Measurements from ENCODE around the gene TUBGCP6.

The TUBGCP6 gene

GRCh38 chr22:50244420-50245213 is at the start of gene TUBGCP6:
TSS of gene TUBGCP6 (minus strand) at chr22:50245023. CDS start at chr22:50244459, 564 bp downstream.
- peak; percentile 89 for DNase-seq

GRCh38 chr22:50294319-50294656 is 49.5 kb upstream of the TUBGCP6 start:
- DNase-seq, result no peak

GRCh38 chr22:50293441-50294318 is 48.9 kb upstream of the TUBGCP6 start:
- DNase-seq, result peak; percentile 78

- DNase-seq, result no peak
Measured at GRCh38 chr22:50292643-50293440, 48.0 kb upstream of the TUBGCP6 start.

GRCh38 chr22:50289942-50290630 is 45.3 kb upstream of the TUBGCP6 start:
- DNase-seq, result no peak

- DNase-seq, result no peak
Measured at GRCh38 chr22:50289151-50289941, 44.5 kb upstream of the TUBGCP6 start.

- DNase-seq, result no peak
Measured at GRCh38 chr22:50287731-50288130, 42.9 kb upstream of the TUBGCP6 start.

- no peak for DNase-seq
Measured at GRCh38 chr22:50286701-50287318, 42.0 kb upstream of the TUBGCP6 start.

GRCh38 chr22:50286275-50286674 is 41.5 kb upstream of the TUBGCP6 start:
- no peak for DNase-seq

- no peak for DNase-seq
Measured at GRCh38 chr22:50285568-50286229, 40.9 kb upstream of the TUBGCP6 start.

- DNase-seq, result no peak
Measured at GRCh38 chr22:50284479-50284878, 39.7 kb upstream of the TUBGCP6 start.

- no peak for DNase-seq
Measured at GRCh38 chr22:50283821-50284220, 39.0 kb upstream of the TUBGCP6 start.

GRCh38 chr22:50282361-50283155 is 37.7 kb upstream of the TUBGCP6 start:
- DNase-seq, result peak; percentile 62

GRCh38 chr22:50281957-50282356 is 37.1 kb upstream of the TUBGCP6 start:
- no peak for DNase-seq

- DNase-seq, result no peak
Measured at GRCh38 chr22:50281384-50281760, 36.5 kb upstream of the TUBGCP6 start.

- no peak for DNase-seq
Measured at GRCh38 chr22:50280708-50281383, 36.0 kb upstream of the TUBGCP6 start.

- DNase-seq, result no peak
Measured at GRCh38 chr22:50280022-50280707, 35.3 kb upstream of the TUBGCP6 start.

GRCh38 chr22:50278956-50279619 is 34.3 kb upstream of the TUBGCP6 start:
- no peak for DNase-seq
